NCI-H1092 treated with DMSO at 0.1 percent for 48 hours (cell line): ENCODE measurements around the gene TAS2R4.
"Not testable (repeated sequence)": the region's sequence is repeated elsewhere in the genome, so short reads cannot be mapped to it uniquely, and the experiment has no call there.

ENCODE experiments used
- DNase-seq: peaks from one replicate; lab custom pipeline; 2025; lab: John Stamatoyannopoulos, UW

TAS2R4 gene, protein sequence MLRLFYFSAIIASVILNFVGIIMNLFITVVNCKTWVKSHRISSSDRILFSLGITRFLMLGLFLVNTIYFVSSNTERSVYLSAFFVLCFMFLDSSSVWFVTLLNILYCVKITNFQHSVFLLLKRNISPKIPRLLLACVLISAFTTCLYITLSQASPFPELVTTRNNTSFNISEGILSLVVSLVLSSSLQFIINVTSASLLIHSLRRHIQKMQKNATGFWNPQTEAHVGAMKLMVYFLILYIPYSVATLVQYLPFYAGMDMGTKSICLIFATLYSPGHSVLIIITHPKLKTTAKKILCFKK

DNA sequence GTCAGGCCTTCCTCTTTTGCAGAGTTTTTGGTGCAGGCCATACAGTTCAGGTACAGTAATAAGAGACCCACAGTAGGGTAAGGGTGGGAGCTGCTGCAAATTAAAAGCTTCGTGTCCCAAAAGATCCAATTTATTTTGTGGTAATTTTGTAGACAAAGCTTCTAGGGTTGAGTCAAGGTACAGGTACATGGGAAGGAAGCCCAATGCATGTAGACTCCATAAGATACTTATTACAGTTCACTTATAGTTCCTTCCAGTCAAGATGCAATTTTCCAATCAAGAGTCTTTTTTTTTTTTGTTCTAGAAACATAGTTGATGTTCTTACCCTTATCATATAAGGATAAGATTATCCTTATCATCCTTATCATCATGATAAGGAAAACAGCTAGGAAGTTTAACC is at the start of gene TAS2R4:
TAS2R4 (plus strand) TSS at position 301 of the 400 bp plus-strand sequence. CDS start 1,815 bp downstream, outside the sequence.
- DNase-seq = no peak

DNA sequence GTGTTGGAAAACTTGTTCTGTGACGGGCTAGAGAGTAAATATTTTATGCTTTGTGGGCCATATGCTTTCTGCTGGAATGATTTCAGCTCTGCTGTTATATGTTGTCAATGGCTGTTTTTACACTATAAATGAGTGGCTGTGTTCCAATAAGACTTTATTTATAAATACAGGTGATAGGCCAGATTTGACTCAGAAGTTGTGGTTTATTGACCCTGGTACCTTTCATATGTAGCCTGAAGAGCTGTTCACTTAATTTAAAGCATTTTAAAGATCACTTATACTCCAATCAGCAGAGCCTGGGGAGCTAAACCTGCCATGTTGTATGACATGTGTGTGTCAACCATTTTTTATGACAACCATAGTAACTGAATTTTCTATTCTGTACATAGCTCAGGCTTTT is 47.5 kb upstream of the TAS2R4 start:
- no peak for DNase-seq

DNA sequence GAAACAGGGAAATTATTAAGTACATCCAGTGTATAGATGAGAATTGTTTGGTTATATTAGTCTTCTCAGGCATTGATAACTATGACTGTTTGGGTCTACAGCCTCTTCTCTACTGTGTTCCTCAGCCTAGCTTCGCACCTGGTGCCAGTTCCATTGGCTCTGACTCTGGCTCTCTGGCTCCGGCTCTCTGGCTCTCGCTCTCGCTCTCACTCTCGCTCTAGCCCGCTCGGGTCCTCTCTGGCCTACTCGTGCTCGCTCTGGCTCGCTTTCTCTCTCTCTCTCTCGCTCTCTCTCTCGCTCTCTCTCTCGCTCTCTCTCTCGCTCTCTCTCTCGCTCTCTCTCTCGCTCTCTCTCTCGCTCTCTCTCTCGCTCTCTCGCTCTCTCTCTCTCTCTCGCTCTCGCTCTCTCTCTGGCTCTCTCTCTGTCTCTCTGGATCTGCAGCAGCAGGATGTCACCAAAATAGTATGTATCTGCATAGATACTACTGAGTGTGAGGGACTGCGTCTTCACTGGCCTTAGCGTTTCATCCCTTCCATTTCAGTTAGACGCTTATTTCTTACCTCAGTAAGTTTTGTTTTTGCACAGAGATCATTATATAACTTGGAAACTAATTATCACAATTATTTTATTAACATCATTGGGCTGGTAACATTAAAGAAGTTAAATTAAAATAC is 44.9 kb upstream of the TAS2R4 start:
- no peak for DNase-seq

DNA sequence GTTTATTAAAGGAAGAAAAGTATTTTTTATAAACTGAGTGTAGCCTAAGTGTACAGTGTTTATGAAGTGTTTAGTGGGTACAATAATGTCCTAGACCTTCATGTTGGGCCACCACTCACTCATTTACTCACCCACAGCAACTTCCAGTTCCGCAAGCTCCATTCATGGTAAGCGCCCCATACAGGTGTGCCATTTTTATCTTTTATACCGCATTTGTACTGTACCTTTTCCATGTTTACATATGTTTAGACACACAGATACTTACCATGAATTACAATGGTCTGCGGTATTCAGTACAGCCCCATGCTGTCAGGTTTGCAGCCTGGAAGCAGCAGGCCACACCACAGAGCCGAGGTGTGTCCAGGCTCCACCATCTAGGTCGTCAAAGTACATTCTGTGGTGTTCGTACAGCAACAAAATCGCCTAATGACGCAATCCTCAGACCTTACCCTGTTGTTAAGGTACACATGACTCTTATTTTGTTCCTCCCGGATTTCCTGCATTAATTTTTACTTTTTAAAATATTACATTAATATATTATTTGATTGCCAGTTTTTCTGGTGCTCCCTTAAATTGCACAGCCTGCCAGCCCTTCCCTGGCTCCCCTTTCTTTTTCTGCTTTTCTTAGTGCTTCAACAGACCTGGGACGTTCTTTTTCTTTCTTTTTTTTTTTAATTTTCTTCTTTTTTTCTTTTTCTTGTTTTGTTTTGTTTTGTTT is 39.2 kb upstream of the TAS2R4 start:
- DNase-seq = peak; percentile 41

DNA sequence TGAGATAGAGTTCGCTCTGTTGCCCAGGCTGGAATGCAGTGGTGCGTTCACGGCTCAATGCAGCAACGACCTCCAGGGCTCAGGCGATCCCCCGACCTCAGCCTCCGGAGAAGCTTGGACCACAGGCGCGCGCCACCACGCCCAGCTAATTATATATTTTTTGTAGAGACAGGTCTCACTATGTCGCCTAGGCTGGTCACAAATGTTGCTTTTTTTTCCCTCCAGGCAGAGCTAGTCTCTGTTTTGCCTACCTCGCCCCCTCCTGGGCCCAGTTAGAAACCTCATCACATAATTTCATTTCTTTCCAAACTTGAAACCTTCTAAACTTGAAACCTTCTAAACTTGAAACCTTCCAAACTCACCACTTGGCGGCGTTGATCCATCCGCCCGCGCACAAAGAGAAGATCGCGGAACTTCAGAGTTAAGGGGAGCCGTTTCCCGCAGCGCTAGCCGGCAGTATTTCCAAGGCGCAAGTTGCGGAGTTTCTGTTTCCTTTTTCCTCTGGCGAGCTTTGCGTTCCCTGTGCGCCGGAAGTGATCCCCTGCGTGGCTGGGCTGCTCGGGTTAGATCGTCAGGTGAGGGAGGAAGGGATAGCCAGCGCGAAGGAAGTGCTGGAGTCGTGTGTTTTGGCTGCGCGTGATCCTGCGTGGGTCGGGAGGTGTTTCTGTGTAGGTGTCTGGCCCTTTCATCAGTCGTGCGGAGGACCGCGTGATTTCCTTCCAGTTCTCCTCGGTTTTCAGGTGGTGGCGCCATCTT is 38.5 kb upstream of the TAS2R4 start, which contains the start of gene SSBP1:
SSBP1 (plus strand) TSS at position 523 of the 756 bp plus-strand sequence. CDS start 809 bp downstream, outside the sequence.
- DNase-seq = peak; percentile 99

DNA sequence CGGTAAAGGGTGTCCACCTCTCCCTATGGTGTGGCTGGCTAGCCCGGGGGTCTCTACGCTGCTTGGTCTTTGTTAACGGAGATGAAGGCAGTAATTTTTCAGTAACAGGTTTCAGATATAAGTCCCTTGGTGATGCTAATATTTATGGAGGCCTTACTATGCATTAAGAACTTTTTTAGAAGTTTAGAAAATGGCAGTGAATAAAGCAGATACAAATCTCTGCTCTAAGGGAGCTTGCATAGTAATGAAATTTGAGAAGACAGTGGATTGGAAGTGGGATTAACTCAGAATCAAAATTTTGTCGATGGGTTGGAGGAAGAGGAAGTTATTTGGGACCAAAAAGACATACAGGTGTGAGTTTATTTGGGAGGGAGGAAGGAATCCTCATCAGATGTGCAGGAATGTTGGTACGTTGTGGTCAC is 37.9 kb upstream of the TAS2R4 start:
- DNase-seq = no peak

DNA sequence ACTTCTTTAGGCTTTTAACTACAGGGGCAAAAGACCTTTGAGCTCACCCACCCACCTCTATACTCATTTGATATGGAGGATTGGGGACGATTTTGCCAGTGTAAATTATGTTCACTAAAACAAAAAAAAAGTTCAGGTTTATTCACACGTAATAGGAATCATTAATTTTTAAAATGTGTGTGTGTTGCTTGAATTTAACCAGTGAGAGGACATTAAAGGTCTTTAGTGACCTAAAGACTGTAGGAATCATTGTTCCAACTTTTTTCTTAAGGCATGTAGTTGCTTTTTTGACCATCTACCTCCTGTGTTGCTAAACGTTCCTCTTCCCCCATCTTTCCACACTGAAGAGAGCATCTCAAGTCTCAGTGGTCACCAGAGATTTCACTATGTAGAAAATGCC is 37.2 kb upstream of the TAS2R4 start:
- no peak for DNase-seq

DNA sequence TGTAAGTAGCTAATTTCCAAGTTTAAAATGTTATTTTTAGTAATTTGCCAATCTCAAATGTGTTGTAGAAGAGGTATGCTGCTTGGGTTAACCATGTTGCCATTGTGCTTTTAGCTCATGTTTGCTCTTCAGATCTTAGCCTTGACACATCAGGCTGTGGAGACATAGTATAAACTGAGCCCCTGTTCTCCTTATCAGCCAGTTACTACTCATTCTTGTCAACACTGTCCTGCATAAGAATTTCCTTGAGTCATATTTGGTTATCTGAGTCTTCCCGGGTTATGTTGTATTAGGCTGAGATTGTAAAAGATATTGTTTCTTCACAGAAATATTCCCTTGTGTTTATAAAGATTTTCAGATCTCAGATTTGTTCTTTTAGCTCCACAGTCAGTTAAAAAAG is 34.2 kb upstream of the TAS2R4 start:
- DNase-seq = no peak

DNA sequence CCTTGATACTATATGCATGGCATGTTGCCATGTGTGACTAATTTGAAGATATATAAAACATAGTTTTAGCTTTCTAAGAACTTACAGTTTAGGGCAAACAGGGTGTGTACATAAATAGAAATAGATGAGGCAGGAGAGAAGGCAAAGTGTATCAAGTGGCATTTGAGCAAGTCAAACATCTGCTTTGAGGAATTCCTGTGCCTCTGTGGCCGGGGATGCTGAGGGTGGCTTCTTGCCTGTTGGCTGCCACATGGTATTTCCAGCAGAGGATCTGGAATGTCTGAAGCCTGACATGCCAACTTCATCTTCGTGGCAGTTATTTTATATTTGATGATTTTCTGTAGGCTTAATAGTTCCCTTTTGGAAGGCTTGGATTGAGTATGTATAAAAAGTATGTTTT is 32.3 kb upstream of the TAS2R4 start:
- DNase-seq = no peak

DNA sequence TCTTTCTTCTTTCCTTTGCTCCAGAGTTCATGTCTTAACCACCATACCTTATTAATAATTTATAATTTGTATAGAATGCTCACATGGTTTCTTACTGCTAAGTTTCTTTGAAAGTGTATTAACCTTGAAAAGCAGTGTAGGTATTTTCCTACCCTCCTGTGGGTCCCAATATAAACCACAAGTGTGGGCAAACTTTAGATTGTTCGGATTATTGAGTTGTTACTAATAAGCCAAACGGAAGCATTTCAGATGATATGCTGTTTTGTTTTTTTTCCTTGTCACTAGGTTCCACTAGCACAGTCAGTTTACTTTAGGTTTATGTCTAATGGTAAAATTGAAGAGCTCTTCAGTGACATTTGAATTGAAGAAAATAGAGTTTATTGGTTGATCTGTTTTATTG is 28.1 kb upstream of the TAS2R4 start:
- DNase-seq = no peak

DNA sequence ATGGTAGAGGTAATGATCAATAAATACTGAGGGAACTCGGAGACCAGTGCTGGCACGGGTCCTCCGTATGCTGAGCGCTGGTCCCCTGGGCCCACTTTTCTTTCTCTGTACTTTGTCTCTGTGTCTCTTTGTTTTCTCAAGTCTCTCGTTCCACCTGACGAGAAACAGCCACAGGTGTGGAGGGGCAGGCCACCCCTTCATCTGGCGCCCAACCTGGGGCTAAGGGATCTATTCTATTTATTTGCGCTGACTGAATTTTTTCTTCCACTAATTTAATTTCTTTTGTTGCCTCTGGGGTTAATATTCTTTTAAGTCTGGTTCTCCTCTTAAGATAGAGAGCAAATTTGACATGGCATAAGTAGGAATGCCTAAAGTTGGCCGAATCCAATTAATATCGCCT is 24.6 kb upstream of the TAS2R4 start:
- not testable (repeated sequence) for DNase-seq

DNA sequence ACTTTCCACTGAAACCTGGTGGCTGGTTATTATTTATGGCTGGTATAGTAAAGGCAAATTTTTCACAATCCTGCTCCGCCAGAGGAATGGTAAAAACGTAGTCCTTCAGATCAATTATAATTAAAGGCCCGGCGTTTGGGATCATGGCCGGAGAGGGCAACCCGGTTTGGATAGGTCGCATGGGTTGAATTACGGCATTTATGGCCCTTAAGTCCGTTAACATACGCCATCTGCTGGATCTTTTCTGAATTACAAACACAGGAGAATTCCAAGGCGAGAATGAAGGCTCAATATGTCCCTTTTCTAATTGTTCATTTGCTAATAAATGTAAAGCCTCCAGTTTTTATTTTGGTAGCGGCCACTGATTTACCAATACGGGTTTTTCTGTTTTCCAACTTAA is 23.8 kb upstream of the TAS2R4 start:
- no peak for DNase-seq

DNA sequence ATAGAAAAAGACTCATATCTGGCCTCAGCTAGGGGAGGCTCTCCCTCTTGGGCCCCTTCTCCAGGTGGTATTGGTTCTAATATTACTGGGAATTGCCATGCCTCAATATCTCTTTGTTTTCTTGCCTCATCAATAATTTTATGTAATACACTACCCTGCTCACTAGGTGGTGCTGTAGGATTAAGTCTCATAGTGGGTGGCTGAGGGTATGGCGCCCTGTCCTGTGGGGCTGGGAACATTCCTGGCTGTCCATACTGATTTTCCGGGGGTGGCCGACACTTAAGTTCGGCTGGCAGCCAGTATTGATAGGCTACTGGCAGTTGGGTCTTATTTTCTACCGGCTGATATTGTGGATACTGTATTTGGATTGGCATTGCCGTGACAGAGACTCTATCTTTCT is 21.5 kb upstream of the TAS2R4 start:
- peak; percentile 39 for DNase-seq

DNA sequence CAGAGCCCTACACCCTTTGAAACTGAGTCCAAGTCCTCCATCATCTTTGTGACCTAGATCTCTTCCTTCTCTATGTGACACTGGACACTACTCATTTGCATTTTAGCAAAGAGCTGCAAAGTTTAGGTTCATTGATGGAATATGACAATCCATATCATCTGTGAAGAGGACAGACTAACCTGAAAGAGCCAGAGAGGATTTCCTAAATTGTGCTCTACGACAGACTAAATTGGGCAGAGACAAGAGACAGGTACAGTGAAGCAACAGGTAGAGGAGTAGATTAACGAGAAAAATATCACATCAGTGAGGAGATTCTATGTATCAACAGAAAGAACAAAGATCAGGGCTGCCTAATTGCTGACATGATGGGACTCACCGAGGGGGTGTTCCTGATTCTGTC is 12.7 kb upstream of the TAS2R4 start, which contains the start of gene TAS2R3:
TAS2R3 (plus strand) TSS at position 301 of the 400 bp plus-strand sequence; CDS start at position 363, 62 bp downstream.
- no peak for DNase-seq

DNA sequence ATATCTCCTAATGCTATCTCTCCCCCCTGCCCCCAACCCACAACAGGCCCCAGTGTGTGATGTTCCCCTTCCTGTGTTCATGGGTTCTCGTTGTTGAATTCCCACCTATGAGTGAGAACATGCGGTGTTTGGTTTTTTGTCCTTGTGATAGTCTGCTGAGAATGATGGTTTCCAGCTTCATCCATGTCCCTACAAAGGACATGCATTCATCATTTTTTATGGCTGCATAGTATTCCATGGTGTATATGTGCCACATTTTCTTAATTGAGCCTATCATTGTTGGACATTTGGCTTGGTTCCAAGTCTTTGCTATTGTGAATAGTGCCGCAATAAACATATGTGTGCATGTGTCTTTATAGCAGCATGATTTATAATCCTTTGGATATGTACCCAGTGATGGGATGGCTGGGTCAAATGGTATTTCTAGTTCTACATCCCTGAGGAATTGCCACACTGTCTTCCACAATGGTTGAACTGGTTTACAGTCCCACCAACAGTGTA is 6.3 kb upstream of the TAS2R4 start:
- DNase-seq = not testable (repeated sequence)

DNA sequence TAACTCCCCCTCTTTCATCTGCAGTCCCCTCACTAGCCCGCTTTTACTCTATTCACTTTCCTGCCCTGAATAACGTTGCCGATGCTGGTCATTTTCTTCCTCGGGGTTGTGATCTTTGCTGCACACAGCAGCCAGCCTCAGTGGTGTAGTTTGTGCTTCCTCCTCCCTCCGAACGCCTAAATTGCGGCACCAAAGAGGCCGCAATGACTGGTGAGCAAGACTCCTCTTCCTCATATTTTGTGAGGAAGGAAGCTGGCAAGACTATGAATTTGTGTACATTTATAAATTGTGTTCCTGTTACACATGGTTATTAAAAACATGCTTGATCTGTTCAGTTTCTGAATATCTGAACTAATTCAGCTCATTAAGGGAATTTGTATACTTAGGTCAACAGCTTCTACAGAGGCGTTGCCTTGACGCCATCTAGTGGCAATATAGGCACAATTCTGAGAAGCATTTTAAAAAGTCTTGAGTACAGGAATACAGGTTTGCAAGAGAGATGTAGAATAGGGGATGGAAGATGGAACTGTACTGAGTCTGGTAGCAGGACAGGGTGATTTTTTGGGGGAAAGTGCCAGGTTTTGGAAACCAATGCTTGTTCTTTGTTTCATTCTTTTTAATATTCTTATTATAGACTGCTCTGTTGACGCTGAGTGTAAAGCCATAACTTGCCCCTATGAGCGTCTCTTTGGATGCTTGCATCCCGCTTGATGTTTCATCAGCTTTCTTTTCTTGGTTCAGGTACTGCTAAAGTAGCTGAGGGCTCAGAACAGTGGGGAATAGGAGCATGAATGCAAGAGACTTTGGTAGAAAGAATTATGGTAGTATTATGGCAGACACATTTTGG is 9.5 kb downstream of the TAS2R4 start:
- DNase-seq = peak; percentile 70

DNA sequence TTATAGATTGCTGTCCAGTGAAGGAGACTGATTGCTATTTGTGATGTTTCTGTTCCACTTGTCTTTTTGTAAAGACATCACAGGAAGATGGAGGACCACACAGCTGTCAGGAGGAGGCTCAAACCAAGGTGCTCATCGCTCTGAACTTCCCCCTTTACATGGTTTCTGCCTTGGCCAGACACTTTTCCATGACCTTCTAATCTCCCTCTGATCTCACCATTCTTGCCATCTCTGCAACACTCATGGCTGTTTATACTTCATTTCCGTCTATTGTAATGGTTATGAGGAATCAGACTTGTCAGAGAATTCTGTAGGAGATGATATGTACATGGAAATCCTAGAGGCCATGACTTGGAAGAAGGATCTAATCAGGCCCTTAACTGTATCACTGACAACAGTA is 11.8 kb downstream of the TAS2R4 start:
- DNase-seq = no peak

DNA sequence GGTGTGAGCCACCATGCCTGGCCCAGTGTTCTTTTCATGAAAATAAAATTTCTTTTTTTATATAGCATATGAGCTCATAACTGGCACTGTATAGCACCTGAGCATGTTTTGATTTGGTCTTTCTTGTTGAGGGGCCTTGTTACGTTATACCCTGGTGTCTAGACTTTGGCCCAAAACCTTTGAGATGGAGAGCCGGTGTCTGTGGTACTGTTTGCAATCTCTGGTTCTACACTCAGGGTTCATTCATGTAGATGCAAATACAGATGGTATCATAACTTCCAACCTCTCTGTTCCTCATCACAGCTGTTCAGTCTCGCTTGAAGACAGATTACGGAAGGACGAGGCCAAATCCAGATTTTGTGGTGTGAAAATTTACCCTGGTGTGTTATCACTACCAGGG is 13.4 kb downstream of the TAS2R4 start, which contains the start of gene TAS2R5:
TAS2R5 (plus strand) TSS at position 301 of the 400 bp plus-strand sequence. CDS start 145 bp downstream, outside the sequence.
- DNase-seq = no peak

DNA sequence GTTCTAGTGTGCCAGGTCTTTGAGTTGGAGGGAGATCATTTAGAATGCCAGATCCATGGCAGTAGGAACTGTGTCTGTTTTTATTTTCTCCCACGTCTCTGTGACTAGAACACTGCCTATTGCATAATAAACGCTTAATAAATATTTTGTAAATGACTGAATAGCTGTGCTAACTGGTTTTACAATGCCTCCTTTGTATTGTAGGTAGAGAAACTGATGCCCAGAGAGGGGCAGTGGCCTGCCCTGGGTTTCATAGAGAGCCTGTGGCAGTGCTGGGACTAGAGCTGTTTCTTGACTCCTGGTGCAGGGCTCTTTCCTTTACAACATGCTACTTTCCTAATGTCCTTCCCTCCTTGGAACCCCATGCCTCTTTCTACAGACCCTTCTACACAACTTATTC is 16.1 kb downstream of the TAS2R4 start:
- DNase-seq = no peak

DNA sequence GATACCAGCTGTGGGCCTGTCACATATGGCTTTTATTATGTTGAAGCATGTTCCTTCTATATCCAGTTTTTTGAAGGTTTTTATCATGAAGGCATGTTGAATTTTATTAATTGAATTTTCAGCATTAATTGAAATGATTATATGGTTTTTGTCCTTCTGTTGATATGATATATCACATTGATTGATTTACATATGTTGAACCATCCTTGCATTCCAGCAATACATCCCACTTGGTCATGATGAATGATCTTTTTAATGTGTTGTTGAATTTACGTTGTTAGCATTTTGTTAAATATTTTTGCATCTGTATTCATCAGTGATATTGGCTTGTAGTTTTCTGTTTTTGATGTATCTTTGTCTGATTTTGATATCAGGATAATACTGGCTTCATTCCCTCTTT is 43.6 kb downstream of the TAS2R4 start:
- DNase-seq = no peak

DNA sequence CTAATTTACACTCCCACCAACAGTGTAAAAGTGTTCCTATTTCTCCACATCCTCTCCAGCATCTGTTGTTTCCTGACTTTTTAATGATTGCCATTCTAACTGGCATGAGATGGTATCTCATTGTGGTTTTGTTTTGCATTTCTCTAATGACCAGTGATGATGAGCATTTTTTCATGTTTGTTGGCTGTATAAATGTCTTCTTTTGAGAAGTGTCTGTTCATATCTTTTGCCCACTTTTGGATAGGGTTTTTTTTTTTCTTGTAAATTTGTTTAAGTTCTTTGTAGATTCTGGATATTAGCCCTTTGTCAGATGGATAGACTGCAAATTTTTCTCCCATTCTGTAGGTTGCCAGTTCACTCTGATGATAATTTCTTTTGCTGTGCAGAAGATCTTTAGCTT is 46.0 kb downstream of the TAS2R4 start:
- not testable (repeated sequence) for DNase-seq
